Choroid plexus epithelial cell (primary cell): Measurements from ENCODE around the gene ELL3.

Source experiments
- DNase-seq: peaks from one replicate; pipeline ENCODE4 v3.0.0-alpha.2; 2010; ENCODE audit warnings: low read depth
- H3K4me3 ChIP-seq: 2 replicates; pipeline ENCODE4 v1.5.1; 2011; ENCODE audit warnings: low read depth, mild to moderate bottlenecking, control low read depth, low read length, moderate library complexity
- CTCF ChIP-seq: conservative IDR thresholded peaks from 2 replicates; pipeline ENCODE4 v1.5.1; 2011; ENCODE audit warnings: low read depth, mild to moderate bottlenecking, control low read depth, inconsistent platforms, low read length, moderate library complexity

The ELL3 gene

GRCh38 chr15:43771816-43772215 is 5.0 kb downstream of the ELL3 start:
- DNase-seq, result no peak
- H3K4me3 ChIP-seq, result no peak overlapping the region
- no peak for TF ChIP-seq CTCF

GRCh38 chr15:43769584-43770228 is 7.1 kb downstream of the ELL3 start:
- peak; percentile 94 for TF ChIP-seq CTCF
- DNase-seq, result peak; percentile 82
- no peak overlapping the region for H3K4me3 ChIP-seq

- peak; percentile 21 for DNase-seq
- no peak for TF ChIP-seq CTCF
- H3K4me3 ChIP-seq, result no peak overlapping the region
Measured at GRCh38 chr15:43763819-43764446, 12.8 kb downstream of the ELL3 start.

- DNase-seq, result peak; percentile 79
- TF ChIP-seq CTCF, result no peak
Measured at GRCh38 chr15:43762824-43763223, 13.9 kb downstream of the ELL3 start.

GRCh38 chr15:43751885-43752284 is 24.9 kb downstream of the ELL3 start:
- no peak for DNase-seq
- H3K4me3 ChIP-seq, result no peak overlapping the region
- no peak for TF ChIP-seq CTCF

More at GRCh38 chr15:43762824-43763223, 13.9 kb downstream of the ELL3 start:
- H3K4me3 ChIP-seq, result no peak overlapping the region

- peak; percentile 22 for DNase-seq
- no peak for TF ChIP-seq CTCF
Measured at GRCh38 chr15:43749690-43750345, 26.9 kb downstream of the ELL3 start.

More at GRCh38 chr15:43749690-43750345, 26.9 kb downstream of the ELL3 start:
- no peak overlapping the region for H3K4me3 ChIP-seq
